Activated CD4-positive, alpha-beta T cell treated with anti-CD3 and anti-CD28 coated beads, Interleukin-2, amount 50 U/mL, for 4 hours (primary cell): Measurements from ENCODE around the gene CCNB3.

Experiments used
- DNase-seq, 2 experiments: peaks; one replicate each; pipeline ENCODE4 v3.0.0-alpha.2; 2020

CCNB3 gene

GRCh38 chrX:50372966-50373365 is 168.4 kb downstream of the CCNB3 start:
- DNase-seq, result no peak

GRCh38 chrX:50375481-50376267 is 171.1 kb downstream of the CCNB3 start:
- DNase-seq, result no peak

GRCh38 chrX:50381729-50382415 is 177.3 kb downstream of the CCNB3 start:
- DNase-seq, result no peak

GRCh38 chrX:50386520-50386919 is 182.0 kb downstream of the CCNB3 start:
- no peak for DNase-seq

GRCh38 chrX:50393902-50394301 is 189.3 kb downstream of the CCNB3 start:
- no peak for DNase-seq
